Spleen (tissue), 11 donors: ENCODE measurements around the gene AKR1B1. TPM values are rescaled to one million over a fixed set of nuclear protein-coding genes. Genes with fewer than 3 reads are reported as not detected.

ENCODE experiments used
- DNase-seq: peaks from one replicate; pipeline ENCODE4 v3.0.0-alpha.2; 2020
- H3K27ac ChIP-seq, 8 donors: fragments of 200-600 bp; sonication (generic) in 7 of 8; 1 replicate in 4 of 8; 2 replicates in 4 of 8; pipeline versions ENCODE4 v1.5.0 to v1.8.0; 2016 to 2021; ENCODE audit warnings: inconsistent platforms in 4 of 8, mild to moderate bottlenecking in 4 of 8, moderate library complexity in 1 of 8
- H3K27me3 ChIP-seq, 7 donors: fragments of 200-600 bp; sonication (generic) in 6 of 7; replicated peaks in 1 of 7; 1 replicate in 4 of 7; 2 replicates in 3 of 7; pipeline versions ENCODE4 v1.5.0 to v1.8.0; 2016 to 2021; ENCODE audit warnings: inconsistent platforms in 3 of 7, mild to moderate bottlenecking in 1 of 7
- H3K36me3 ChIP-seq, 6 donors: fragments of 200-600 bp; sonication (generic) in 5 of 6; 1 replicate in 4 of 6; 2 replicates in 2 of 6; pipeline versions ENCODE4 v1.5.0 to v1.8.0; 2016 to 2021; ENCODE audit warnings: inconsistent platforms in 2 of 6
- H3K4me1 ChIP-seq, 6 donors: fragments of 200-600 bp; sonication (generic) in 5 of 6; 1 replicate in 3 of 6; 2 replicates in 3 of 6; pipeline versions ENCODE4 v1.5.0 to v1.8.0; 2016 to 2021; ENCODE audit warnings: inconsistent platforms in 3 of 6
- H3K4me3 ChIP-seq, 8 donors: fragments of 200-600 bp; sonication (generic) in 7 of 8; 1 replicate in 4 of 8; 2 replicates in 4 of 8; pipeline versions ENCODE4 v1.5.0 to v1.8.0; 2016 to 2021; ENCODE audit warnings: inconsistent platforms in 4 of 8, mild to moderate bottlenecking in 4 of 8, moderate library complexity in 2 of 8
- H3K9me3 ChIP-seq, 8 donors: fragments of 200-600 bp; sonication (generic) in 7 of 8; 1 replicate in 4 of 8; 2 replicates in 4 of 8; pipeline versions ENCODE4 v1.5.0 to v1.8.0; 2016 to 2021; ENCODE audit warnings: inconsistent platforms in 4 of 8
- POLR2A ChIP-seq, 3 donors: fragments of 450-650 bp; IDR thresholded peaks; one replicate each; pipeline ENCODE4 v1.5.1; 2017; ENCODE audit warnings: antibody characterized with exemption in 3 of 3, mild to moderate bottlenecking in 1 of 3
- POLR2AphosphoS5 ChIP-seq, 3 donors: sonication (generic); formaldehyde crosslinking; IDR thresholded peaks; one replicate each; pipeline ENCODE4 v1.5.1; 2017; ENCODE audit warnings: antibody characterized with exemption in 3 of 3
- WGBS, 5 donors: extraction: QIAGEN DNeasy Blood & Tissue Kit in 3 of 5; methylation state at CpG; one replicate each; pipeline versions ENCODE4 v1.1.5 to v1.1.7; 2013 to 2018; 5-methylcytosine and 5-hydroxymethylcytosine counted together
- intact Hi-C: fragments of 100-400 bp; cut with DNase I; formaldehyde crosslinking; loops from one replicate; pipeline ENCODE4 v1.15.0; 2023; ENCODE audit warnings: low total_unique reads
- polyA plus RNA-seq, 3 donors: library from polyadenylated mRNA; stranded (reverse); fragments of 200-250 nt; gene quantifications; one replicate each; pipeline ENCODE4 v1.2.1, GENCODE V29; 2013
- total RNA-seq, 7 donors: library from RNA; depleted of rRNA in 3 of 7; stranded (reverse); fragments of >200 nt in 3 of 7; fragmentation: NEBNext Ultra II Directional in 4 of 7; extraction: Animal tissue kit (Norgen Biotek cat#: 25700) in 4 of 7; gene quantifications; one replicate each; pipeline versions ENCODE4 v1.1.0 to v1.2.1, GENCODE V29; 2016 to 2021
- TF ChIP-seq, protein P1 (sequence below), 11 experiments: fragments of 200-600 bp in 7 of 11; fragments of 450-650 bp in 4 of 11; sonication (generic) in 4 of 11; IDR thresholded peaks in 8 of 11; conservative IDR thresholded peaks in 3 of 11; 1 replicate in 7 of 11; 2 replicates in 4 of 11; pipeline versions ENCODE4 v1.4.0 to v1.8.0; 2016 to 2021; ENCODE audit warnings: antibody characterized with exemption in 11 of 11, inconsistent platforms in 4 of 11, mild to moderate bottlenecking in 1 of 11
- donor health status: healthy with polysubstance abuse.
- donor health status: DM: no; HTN: no; CAD: no; lungs with moderate emphysema.
- donor health status: DM: no; HTN: no; CAD: no.
- donor health status: Bipolar disorder and iron deficiency.
- donor health status: healthy.
- donor health status: DM: no; HTN: no; CAD: no.
- donor health status: DM: yes; HTN: yes; CAD: no.

The AKR1B1 gene
- total and polyA plus RNA-seq, 10 donors, result 53.7 to 112 (median 68.3) TPM

DNA sequence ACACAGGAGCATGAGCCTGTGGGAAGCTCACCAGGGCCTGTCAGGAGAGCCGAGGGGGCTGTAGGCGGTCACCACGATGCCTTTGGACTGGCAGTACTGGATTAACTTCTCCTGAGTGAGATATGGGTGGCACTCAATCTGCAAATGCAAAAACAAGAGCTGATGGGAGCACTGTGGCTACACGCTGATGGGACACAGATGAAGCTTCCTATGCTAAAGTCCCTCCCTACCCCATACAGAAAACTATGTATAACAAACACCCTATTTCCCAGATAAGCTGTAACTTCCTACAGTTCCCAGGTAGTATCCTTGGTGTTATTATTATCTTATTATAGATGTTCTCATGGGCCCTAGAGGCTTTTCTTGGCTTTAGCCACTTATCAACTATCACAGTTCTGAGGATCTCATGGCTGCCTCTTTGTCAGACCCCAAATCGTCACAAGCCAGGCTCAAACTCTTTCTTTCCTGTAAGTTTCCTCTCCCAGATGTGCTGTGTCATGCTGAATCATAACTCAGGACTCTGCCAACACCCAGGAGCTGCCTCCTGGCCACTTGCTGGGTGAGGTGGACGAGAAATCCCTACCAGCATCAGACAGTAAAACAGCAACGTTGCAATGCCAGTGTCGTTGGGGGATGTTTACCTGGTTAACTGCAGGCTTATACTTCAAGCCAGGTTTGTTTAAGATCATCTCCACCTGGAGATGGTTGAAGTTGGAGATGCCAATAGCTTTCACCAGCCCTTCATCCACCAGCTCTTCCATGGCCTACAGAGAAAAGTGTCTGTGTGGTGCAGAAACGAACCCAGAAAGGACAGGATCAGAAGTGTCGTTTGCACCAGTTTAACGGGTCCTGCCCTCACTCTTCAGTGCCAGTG lies 10.3 kb downstream of the AKR1B1 start:
- H3K27ac ChIP-seq, result no peak overlapping the region
- intact Hi-C loops, result no loop called here
- DNase-seq, result no peak
- H3K9me3 ChIP-seq, result no peaks in the 10 kb centered on the region
- 77 to 91% (median 80%) methylated on average over 11 of the region's 11 CpGs for WGBS, 5 donors
- no peaks in the 10 kb centered on the region for H3K27me3 ChIP-seq
- H3K4me3 ChIP-seq, result no peak overlapping the region
- TF ChIP-seq POLR2AphosphoS5 (IDR thresholded peaks at IDR 0.05) (no peak), POLR2A (IDR thresholded peaks at IDR 0.05) (no peak)
- TF ChIP-seq, protein P1, sequence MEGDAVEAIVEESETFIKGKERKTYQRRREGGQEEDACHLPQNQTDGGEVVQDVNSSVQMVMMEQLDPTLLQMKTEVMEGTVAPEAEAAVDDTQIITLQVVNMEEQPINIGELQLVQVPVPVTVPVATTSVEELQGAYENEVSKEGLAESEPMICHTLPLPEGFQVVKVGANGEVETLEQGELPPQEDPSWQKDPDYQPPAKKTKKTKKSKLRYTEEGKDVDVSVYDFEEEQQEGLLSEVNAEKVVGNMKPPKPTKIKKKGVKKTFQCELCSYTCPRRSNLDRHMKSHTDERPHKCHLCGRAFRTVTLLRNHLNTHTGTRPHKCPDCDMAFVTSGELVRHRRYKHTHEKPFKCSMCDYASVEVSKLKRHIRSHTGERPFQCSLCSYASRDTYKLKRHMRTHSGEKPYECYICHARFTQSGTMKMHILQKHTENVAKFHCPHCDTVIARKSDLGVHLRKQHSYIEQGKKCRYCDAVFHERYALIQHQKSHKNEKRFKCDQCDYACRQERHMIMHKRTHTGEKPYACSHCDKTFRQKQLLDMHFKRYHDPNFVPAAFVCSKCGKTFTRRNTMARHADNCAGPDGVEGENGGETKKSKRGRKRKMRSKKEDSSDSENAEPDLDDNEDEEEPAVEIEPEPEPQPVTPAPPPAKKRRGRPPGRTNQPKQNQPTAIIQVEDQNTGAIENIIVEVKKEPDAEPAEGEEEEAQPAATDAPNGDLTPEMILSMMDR (IDR thresholded peaks at IDR 0.05 in 8 of 11, conservative IDR thresholded peaks at IDR 0.05 in 3 of 11), result no peak
- H3K4me1 ChIP-seq, result peaks cover 0 to 27% (median 2%) of the 10 kb centered on the region in 6 donors
- H3K36me3 ChIP-seq, result peaks cover 5 to 83% (median 78%) of the 10 kb centered on the region in 6 donors

DNA sequence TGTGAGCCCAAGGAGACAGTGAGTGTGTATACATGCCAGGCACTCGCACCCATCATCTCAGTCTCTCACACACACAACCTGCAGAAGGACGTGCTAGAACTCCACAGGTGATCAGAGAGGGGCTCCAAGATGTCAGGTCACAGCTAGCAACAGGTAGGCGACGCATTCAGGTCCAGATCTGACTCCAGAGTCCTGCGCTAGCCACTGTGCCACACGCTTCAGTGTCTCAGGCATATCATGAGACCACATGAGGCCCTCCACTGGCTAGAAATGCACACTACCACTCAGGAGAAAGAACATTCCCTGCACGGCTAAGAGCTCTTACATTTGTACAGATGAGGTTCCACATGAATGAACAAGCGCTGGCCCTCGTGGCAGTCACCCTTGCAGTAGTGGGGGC lies 11.5 kb downstream of the AKR1B1 start:
- no peak overlapping the region for H3K27ac ChIP-seq
- DNase-seq, result no peak
- no peaks in the 10 kb centered on the region for H3K27me3 ChIP-seq
- no peaks in the 10 kb centered on the region for H3K9me3 ChIP-seq
- H3K36me3 ChIP-seq, result peaks cover 7 to 95% (median 90%) of the 10 kb centered on the region in 6 donors
- 83 to 93% (median 87%) methylated on average over 7 to 9 of the region's 9 CpGs for WGBS, 5 donors
- TF ChIP-seq, protein P1 (IDR thresholded peaks at IDR 0.05 in 8 of 11, conservative IDR thresholded peaks at IDR 0.05 in 3 of 11), result no peak
- intact Hi-C loops, result no loop called here
- no peak overlapping the region for H3K4me3 ChIP-seq
- H3K4me1 ChIP-seq, result peaks cover 0 to 15% (median 0%) of the 10 kb centered on the region in 6 donors

DNA sequence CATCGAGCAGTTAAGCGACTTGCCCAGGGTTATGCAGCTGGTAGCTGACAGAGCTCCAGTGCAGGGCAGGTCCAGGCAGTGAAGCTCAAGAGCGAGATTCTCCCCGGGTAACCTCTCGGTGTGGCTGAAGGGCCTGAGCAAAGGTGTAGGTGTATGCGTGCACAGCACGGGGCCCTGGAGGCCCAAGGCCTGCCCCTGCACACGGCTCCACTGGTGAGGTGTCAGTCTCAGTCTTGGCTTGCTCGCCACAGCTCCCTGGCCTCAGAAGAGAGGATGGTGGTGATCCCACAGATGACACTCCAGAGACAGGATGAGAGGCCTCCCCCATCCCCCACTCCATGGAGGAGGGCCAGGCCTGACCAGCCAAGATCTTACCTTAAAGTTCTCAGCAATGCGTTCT lies 12.0 kb downstream of the AKR1B1 start:
- 91 to 99% (median 96%) methylated on average over 6 to 10 of the region's 10 CpGs for WGBS, 5 donors
- intact Hi-C loops, result no loop called here
- Histone ChIP-seq H3K27me3 (no peaks in the 10 kb centered on the region), H3K9me3 (no peaks in the 10 kb centered on the region), H3K27ac (no peak overlapping the region), H3K4me3 (no peak overlapping the region), H3K4me1 (peaks cover 0 to 10% (median 0%) of the 10 kb centered on the region in 6 donors), H3K36me3 (peaks cover 7 to 100% (median 94%) of the 10 kb centered on the region in 6 donors)
- no peak for DNase-seq
- TF ChIP-seq, protein P1 (IDR thresholded peaks at IDR 0.05 in 8 of 11, conservative IDR thresholded peaks at IDR 0.05 in 3 of 11), result no peak
- no peak for TF ChIP-seq POLR2AphosphoS5 (IDR thresholded peaks at IDR 0.05)
- no peak for TF ChIP-seq POLR2A (IDR thresholded peaks at IDR 0.05)

DNA sequence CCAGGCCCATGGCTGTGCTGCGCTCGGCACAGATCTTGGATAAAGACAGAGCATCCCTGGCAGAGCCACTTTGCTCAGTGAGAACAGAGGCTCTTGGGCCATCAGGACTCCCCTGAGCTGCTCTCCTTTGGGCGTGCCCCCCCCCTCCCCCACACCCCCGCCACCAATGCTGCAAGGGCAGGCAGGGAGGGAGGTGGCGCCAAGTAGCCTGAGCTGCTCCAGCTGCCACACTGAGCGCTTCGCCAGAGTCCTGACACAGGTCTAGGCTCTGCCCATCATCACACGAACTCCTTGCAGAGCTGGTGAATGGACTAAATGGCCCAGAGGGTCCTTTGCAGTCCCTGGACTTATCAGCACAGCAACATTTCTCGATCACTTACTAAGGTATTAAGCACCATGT lies 12.5 kb downstream of the AKR1B1 start:
- Histone ChIP-seq H3K4me1 (peaks cover 0 to 9% (median 0%) of the 10 kb centered on the region in 6 donors), H3K9me3 (no peaks in the 10 kb centered on the region), H3K27ac (no peak overlapping the region), H3K36me3 (peaks cover 7 to 100% (median 98%) of the 10 kb centered on the region in 6 donors), H3K4me3 (no peak overlapping the region), H3K27me3 (no peaks in the 10 kb centered on the region)
- intact Hi-C loops, result no loop called here
- no peak for DNase-seq
- TF ChIP-seq POLR2AphosphoS5 (IDR thresholded peaks at IDR 0.05) (no peak), POLR2A (IDR thresholded peaks at IDR 0.05) (no peak)
- TF ChIP-seq, protein P1 (IDR thresholded peaks at IDR 0.05 in 8 of 11, conservative IDR thresholded peaks at IDR 0.05 in 3 of 11), result no peak
- 80 to 97% (median 96%) methylated on average over 8 to 9 of the region's 9 CpGs for WGBS, 5 donors
